ENCODE data around the gene PIGU. TPM values are rescaled to one million over a fixed set of nuclear protein-coding genes. Genes with fewer than 3 reads are reported as not detected.
"Not testable (repeated sequence)": the region's sequence is repeated elsewhere in the genome, so short reads cannot be mapped to it uniquely, and the experiment has no call there.

PIGU gene
- total RNA-seq, 1 experiment from 2014 or later, result 18.4 TPM

GRCh38 chr20:34527016-34527415 lies 149.9 kb downstream of the PIGU start:
- H3K36me3 ChIP-seq (ENCODE audit: insufficient read depth, low read length), result peaks cover 21% of the 10 kb centered on the region; the same call in 1 of the 2 replicates

GRCh38 chr20:34526466-34526865 lies 150.4 kb downstream of the PIGU start:
- H3K4me3 ChIP-seq (ENCODE audit: low read length), result no peak overlapping the region
- H3K79me2 ChIP-seq (ENCODE audit: low read length), result peaks cover 46% of the 10 kb centered on the region
- no peaks in the 10 kb centered on the region for H3K4me1 ChIP-seq (ENCODE audit: low read length)
- no peak overlapping the region for H3K9ac ChIP-seq (ENCODE audit: low read length)
- H3K9me3 ChIP-seq (ENCODE audit: low read length), result no peaks in the 10 kb centered on the region
- peaks cover 21% of the 10 kb centered on the region; the same call in 1 of the 2 replicates for H3K36me3 ChIP-seq (ENCODE audit: insufficient read depth, low read length)
- no peaks in the 10 kb centered on the region for H3K9me2 ChIP-seq (replicated peaks; ENCODE audit: insufficient read depth, low read length)
- H4K20me1 ChIP-seq (ENCODE audit: insufficient read depth, low read depth, low read length), result no peaks in the 10 kb centered on the region; the same call in 1 of the 2 replicates
- H3K27ac ChIP-seq (ENCODE audit: low read length), result no peak overlapping the region
- no peak overlapping the region for H3K4me2 ChIP-seq (ENCODE audit: low read depth, low read length, poor library complexity, severe bottlenecking)
- no peak for DNase-seq
- no peaks in the 10 kb centered on the region for H3K27me3 ChIP-seq (ENCODE audit: low read length)
- H2AFZ ChIP-seq (ENCODE audit: low read length), result no peak overlapping the region

More at GRCh38 chr20:34527016-34527415, 149.9 kb downstream of the PIGU start:
- Histone ChIP-seq H4K20me1 (ENCODE audit: insufficient read depth, low read depth, low read length) (no peaks in the 10 kb centered on the region; the same call in 1 of the 2 replicates), H2AFZ (ENCODE audit: low read length) (no peak overlapping the region), H3K4me2 (ENCODE audit: low read depth, low read length, poor library complexity, severe bottlenecking) (no peak overlapping the region), H3K9me2 (replicated peaks; ENCODE audit: insufficient read depth, low read length) (no peaks in the 10 kb centered on the region), H3K27me3 (ENCODE audit: low read length) (no peaks in the 10 kb centered on the region), H3K4me1 (ENCODE audit: low read length) (no peaks in the 10 kb centered on the region), H3K79me2 (ENCODE audit: low read length) (peaks cover 40% of the 10 kb centered on the region), H3K4me3 (ENCODE audit: low read length) (no peak overlapping the region), H3K9ac (ENCODE audit: low read length) (no peak overlapping the region), H3K27ac (ENCODE audit: low read length) (no peak overlapping the region), H3K9me3 (ENCODE audit: low read length) (no peaks in the 10 kb centered on the region)
- no peak for DNase-seq

DNA sequence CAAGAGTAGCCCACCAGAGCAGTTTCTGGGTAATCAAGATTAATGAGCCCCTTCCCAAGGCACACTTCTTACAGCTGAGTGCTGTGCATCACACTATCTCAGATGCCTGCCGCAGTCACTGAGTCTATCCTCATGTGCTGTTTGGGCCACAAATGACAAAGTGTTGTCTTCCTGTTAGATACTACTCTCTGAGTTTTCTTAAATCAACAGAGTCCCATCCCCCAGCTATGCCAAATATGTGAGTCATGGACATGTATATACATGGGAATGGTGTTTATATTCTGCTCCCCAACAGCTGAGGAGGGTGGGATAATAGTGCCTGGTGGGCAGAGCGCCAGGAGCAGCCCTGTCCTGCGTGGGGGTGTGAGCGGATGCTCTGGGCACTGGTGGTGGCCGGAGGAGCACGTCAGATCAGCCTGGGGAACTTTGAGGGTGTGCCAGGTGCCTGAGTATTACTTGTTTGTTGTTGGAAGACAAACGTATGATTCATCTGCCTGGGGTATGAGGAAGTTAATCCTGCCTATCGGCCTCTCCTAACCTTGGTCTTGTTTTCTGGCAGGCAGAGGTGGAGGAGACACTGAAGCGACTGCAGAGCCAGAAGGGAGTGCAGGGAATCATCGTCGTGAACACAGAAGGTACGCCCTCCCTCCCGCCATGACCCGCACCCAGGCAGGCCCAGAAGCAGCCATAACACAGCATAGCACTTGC lies 151.0 kb downstream of the PIGU start:
- no peak overlapping the region for H3K9ac ChIP-seq (ENCODE audit: low read length)
- no peak overlapping the region for H3K4me2 ChIP-seq (ENCODE audit: low read depth, low read length, poor library complexity, severe bottlenecking)

DNA sequence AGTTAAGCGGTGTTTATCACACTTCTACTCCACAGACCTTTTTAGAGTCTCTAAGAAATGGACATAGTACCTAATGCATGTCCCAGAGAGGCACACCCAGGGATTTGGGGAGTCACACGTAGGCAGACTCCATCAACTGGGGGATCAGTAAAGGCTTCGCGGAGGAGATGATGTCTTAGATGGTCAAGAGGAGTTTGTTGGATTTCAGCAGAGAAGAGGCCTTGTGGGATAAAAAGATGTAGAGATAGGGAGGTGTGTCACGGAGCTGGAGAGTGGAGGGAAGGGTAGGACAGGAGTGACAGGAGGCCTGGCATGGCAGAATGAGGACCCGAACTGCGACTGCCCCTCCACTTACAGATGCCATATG lies 151.6 kb downstream of the PIGU start:
- peaks cover 21% of the 10 kb centered on the region; the same call in 1 of the 2 replicates for H3K36me3 ChIP-seq (ENCODE audit: insufficient read depth, low read length)
- no peak for DNase-seq
- H3K27me3 ChIP-seq (ENCODE audit: low read length), result no peaks in the 10 kb centered on the region
- H2AFZ ChIP-seq (ENCODE audit: low read length), result no peak overlapping the region
- no peaks in the 10 kb centered on the region; the same call in 1 of the 2 replicates for H4K20me1 ChIP-seq (ENCODE audit: insufficient read depth, low read depth, low read length)
- no peak overlapping the region for H3K27ac ChIP-seq (ENCODE audit: low read length)
- H3K79me2 ChIP-seq (ENCODE audit: low read length), result peaks cover 57% of the 10 kb centered on the region
- no peak overlapping the region for H3K4me2 ChIP-seq (ENCODE audit: low read depth, low read length, poor library complexity, severe bottlenecking)
- no peak overlapping the region for H3K9ac ChIP-seq (ENCODE audit: low read length)
- H3K9me2 ChIP-seq (replicated peaks; ENCODE audit: insufficient read depth, low read length), result no peaks in the 10 kb centered on the region
- H3K4me3 ChIP-seq (ENCODE audit: low read length), result no peak overlapping the region
- H3K4me1 ChIP-seq (ENCODE audit: low read length), result no peaks in the 10 kb centered on the region
- no peaks in the 10 kb centered on the region for H3K9me3 ChIP-seq (ENCODE audit: low read length)

More for the DNA sequence above, 151.0 kb downstream of the PIGU start:
- Histone ChIP-seq H3K4me1 (ENCODE audit: low read length) (no peaks in the 10 kb centered on the region), H3K79me2 (ENCODE audit: low read length) (peaks cover 52% of the 10 kb centered on the region), H3K36me3 (ENCODE audit: insufficient read depth, low read length) (peaks cover 21% of the 10 kb centered on the region; the same call in 1 of the 2 replicates), H3K27me3 (ENCODE audit: low read length) (no peaks in the 10 kb centered on the region), H4K20me1 (ENCODE audit: insufficient read depth, low read depth, low read length) (no peaks in the 10 kb centered on the region; the same call in 1 of the 2 replicates), H3K9me2 (replicated peaks; ENCODE audit: insufficient read depth, low read length) (no peaks in the 10 kb centered on the region), H3K9me3 (ENCODE audit: low read length) (no peaks in the 10 kb centered on the region), H3K4me3 (ENCODE audit: low read length) (no peak overlapping the region), H2AFZ (ENCODE audit: low read length) (no peak overlapping the region), H3K27ac (ENCODE audit: low read length) (no peak overlapping the region)
- DNase-seq, result no peak

GRCh38 chr20:34524426-34524825 lies 152.5 kb downstream of the PIGU start:
- Histone ChIP-seq H2AFZ (ENCODE audit: low read length) (no peak overlapping the region), H3K27ac (ENCODE audit: low read length) (no peak overlapping the region), H3K9me3 (ENCODE audit: low read length) (no peaks in the 10 kb centered on the region), H3K4me2 (ENCODE audit: low read depth, low read length, poor library complexity, severe bottlenecking) (no peak overlapping the region), H4K20me1 (ENCODE audit: insufficient read depth, low read depth, low read length) (no peaks in the 10 kb centered on the region; the same call in 1 of the 2 replicates), H3K9me2 (replicated peaks; ENCODE audit: insufficient read depth, low read length) (no peaks in the 10 kb centered on the region), H3K79me2 (ENCODE audit: low read length) (peaks cover 66% of the 10 kb centered on the region), H3K4me3 (ENCODE audit: low read length) (no peak overlapping the region), H3K27me3 (ENCODE audit: low read length) (no peaks in the 10 kb centered on the region), H3K36me3 (ENCODE audit: insufficient read depth, low read length) (peaks cover 24% of the 10 kb centered on the region; the same call in 1 of the 2 replicates), H3K9ac (ENCODE audit: low read length) (no peak overlapping the region), H3K4me1 (ENCODE audit: low read length) (no peaks in the 10 kb centered on the region)
- no peak for DNase-seq

GRCh38 chr20:34522969-34523871 lies 153.7 kb downstream of the PIGU start:
- Histone ChIP-seq H3K9me3 (ENCODE audit: low read length) (no peaks in the 10 kb centered on the region), H3K27ac (ENCODE audit: low read length) (no peak overlapping the region), H3K36me3 (ENCODE audit: insufficient read depth, low read length) (peaks cover 20% of the 10 kb centered on the region; the same call in 1 of the 2 replicates), H3K27me3 (ENCODE audit: low read length) (no peaks in the 10 kb centered on the region), H3K4me1 (ENCODE audit: low read length) (peaks cover 5% of the 10 kb centered on the region), H3K4me3 (ENCODE audit: low read length) (no peak overlapping the region), H3K79me2 (ENCODE audit: low read length) (peaks cover 78% of the 10 kb centered on the region), H3K4me2 (ENCODE audit: low read depth, low read length, poor library complexity, severe bottlenecking) (no peak overlapping the region), H3K9ac (ENCODE audit: low read length) (no peak overlapping the region), H4K20me1 (ENCODE audit: insufficient read depth, low read depth, low read length) (no peaks in the 10 kb centered on the region; the same call in 1 of the 2 replicates), H2AFZ (ENCODE audit: low read length) (no peak overlapping the region), H3K9me2 (replicated peaks; ENCODE audit: insufficient read depth, low read length) (no peaks in the 10 kb centered on the region)
- DNase-seq, result peak; percentile 83

DNA sequence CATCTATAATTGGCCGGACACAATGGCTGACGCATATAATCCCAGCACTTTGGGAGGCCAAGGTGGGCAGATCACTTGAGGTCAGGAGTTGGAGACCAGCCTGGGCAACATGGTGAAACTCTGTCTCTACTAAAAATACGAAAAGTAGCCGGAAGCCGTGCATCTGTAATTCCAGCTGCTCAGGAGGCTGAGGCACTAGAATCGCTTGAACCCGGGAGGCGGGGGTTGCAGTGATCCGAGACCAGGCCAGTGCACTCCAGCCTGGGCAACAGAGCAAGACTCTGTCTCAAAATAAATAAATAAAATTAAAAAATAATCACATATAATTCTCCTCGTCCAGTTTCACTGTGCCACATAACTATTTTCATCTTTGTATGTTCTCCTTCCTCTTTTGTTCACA lies 157.1 kb downstream of the PIGU start:
- not testable (repeated sequence) for H3K4me3 ChIP-seq (ENCODE audit: low read length); H3K27me3 ChIP-seq (ENCODE audit: low read length); H3K4me2 ChIP-seq (ENCODE audit: low read depth, low read length, poor library complexity, severe bottlenecking); H3K9me3 ChIP-seq (ENCODE audit: low read length); H3K9me2 ChIP-seq (replicated peaks; ENCODE audit: insufficient read depth, low read length); H4K20me1 ChIP-seq (ENCODE audit: insufficient read depth, low read depth, low read length); H3K9ac ChIP-seq (ENCODE audit: low read length); DNase-seq; H2AFZ ChIP-seq (ENCODE audit: low read length); H3K27ac ChIP-seq (ENCODE audit: low read length); H3K36me3 ChIP-seq (ENCODE audit: insufficient read depth, low read length)
- Histone ChIP-seq H3K4me1 (ENCODE audit: low read length) (peaks cover 29% of the 10 kb centered on the region), H3K79me2 (ENCODE audit: low read length) (peaks cover 88% of the 10 kb centered on the region)

DNA sequence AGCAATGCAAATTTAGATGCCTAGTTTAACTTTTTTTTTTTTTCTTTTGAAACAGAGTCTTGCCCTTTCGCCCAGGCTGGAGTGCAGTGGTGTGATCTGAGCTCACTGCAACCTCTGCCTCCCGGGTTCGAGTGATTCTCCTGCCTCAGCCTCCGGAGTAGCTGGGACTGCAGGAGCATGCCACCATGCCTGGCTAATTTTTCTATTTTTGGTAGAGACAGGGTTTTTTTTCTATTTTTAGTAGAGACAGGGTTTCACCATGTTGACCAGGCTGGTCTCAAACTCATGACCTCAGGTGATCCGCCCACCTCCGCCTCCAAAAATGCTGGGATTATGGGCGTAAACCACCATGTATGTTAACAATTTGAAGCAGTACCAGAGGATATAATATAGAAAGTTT lies 158.0 kb downstream of the PIGU start:
- not testable (repeated sequence) for H3K36me3 ChIP-seq (ENCODE audit: insufficient read depth, low read length); H3K9ac ChIP-seq (ENCODE audit: low read length); H3K4me3 ChIP-seq (ENCODE audit: low read length); H3K9me3 ChIP-seq (ENCODE audit: low read length); DNase-seq; H3K9me2 ChIP-seq (replicated peaks; ENCODE audit: insufficient read depth, low read length); H4K20me1 ChIP-seq (ENCODE audit: insufficient read depth, low read depth, low read length); H3K4me2 ChIP-seq (ENCODE audit: low read depth, low read length, poor library complexity, severe bottlenecking); H3K27me3 ChIP-seq (ENCODE audit: low read length); H3K27ac ChIP-seq (ENCODE audit: low read length); H2AFZ ChIP-seq (ENCODE audit: low read length)
- Histone ChIP-seq H3K79me2 (ENCODE audit: low read length) (peaks cover 78% of the 10 kb centered on the region), H3K4me1 (ENCODE audit: low read length) (peaks cover 35% of the 10 kb centered on the region)

Measured in Karpas-422 (cell line).